HepG2 (cell line): ENCODE measurements around the gene TBC1D4. TPM values are rescaled to one million over a fixed set of nuclear protein-coding genes. Genes with fewer than 3 reads are reported as not detected.

Experiments
- ATAC-seq: fragments of 200-7000 bp; cut with Tn5 transposase; 3 replicates; pipeline ENCODE4 v1.9.1; 2020; ENCODE audit warnings: mild to moderate bottlenecking, moderate library complexity
- BruUV-seq: library from RNA; stranded (reverse); fragments of 400-500 nt; replicated peaks from 2 replicates; lab custom pipeline; 2021; lab: Mats Ljungman, UMichigan
- CTCF ChIA-PET: fragments of 300-600 bp; formaldehyde crosslinking; extraction: SDS; loops from one replicate; lab custom pipeline; 2021; ENCODE audit warnings: low total read pairs, inconsistent platforms, low intra/inter-chr PET ratio; lab: Yijun Ruan, JAX
- POLR2A ChIA-PET: fragments of 350-600 bp; sonication (Branson Sonifier 250); formaldehyde crosslinking; loops from one replicate; lab custom pipeline; 2020; ENCODE audit warnings: antibody characterized with exemption, inconsistent platforms; lab: Yijun Ruan, JAX
- DNase-seq: peaks from one replicate; pipeline ENCODE4 v3.0.0-alpha.2; 2015; ENCODE audit warnings: low spot score
- FAIRE-seq: peaks from 3 replicates; lab custom pipeline; 2011; peaks lifted over from hg19 to GRCh38; lab: Jason Lieb, UNC
- H2AFZ ChIP-seq: one replicate; pipeline ENCODE4 v1.6.1; 2011; ENCODE audit warnings: low read length, inconsistent platforms
- H3K27ac ChIP-seq: fragments of 300-600 bp; 3 replicates; pipeline ENCODE4 v1.8.0; 2011; ENCODE audit warnings: mixed run types, mild to moderate bottlenecking, mixed read lengths, low read length, inconsistent platforms; ENCODE audit not compliant: insufficient read depth; ENCODE audit errors: extremely low read length
- H3K27me3 ChIP-seq, 2 experiments: fragments of 200-600 bp in 1 of 2; 2 replicates in 1 of 2; 3 replicates in 1 of 2; pipeline versions ENCODE4 v1.6.0 to v1.8.0; 2011; ENCODE audit warnings: low read length in 2 of 2, mild to moderate bottlenecking in 2 of 2, moderate library complexity in 2 of 2, inconsistent platforms in 1 of 2; ENCODE audit not compliant: insufficient read depth in 2 of 2, control insufficient read depth in 1 of 2
- H3K36me3 ChIP-seq, 2 experiments: fragments of 200-600 bp in 1 of 2; replicated peaks in 1 of 2; 2 replicates in 1 of 2; 3 replicates in 1 of 2; pipeline versions ENCODE4 v1.5.1 to v1.8.0; 2011; ENCODE audit warnings: low read length in 2 of 2, inconsistent platforms in 1 of 2; ENCODE audit not compliant: insufficient read depth in 2 of 2, control insufficient read depth in 1 of 2
- H3K4me1 ChIP-seq: 2 replicates; pipeline ENCODE4 v1.5.1; 2012; ENCODE audit warnings: low read length, inconsistent platforms; ENCODE audit not compliant: insufficient read depth
- H3K4me2 ChIP-seq: 2 replicates; pipeline ENCODE4 v1.6.0; 2011; ENCODE audit warnings: low read depth, low read length, inconsistent platforms
- H3K4me3 ChIP-seq, 3 experiments: fragments of 200-600 bp in 1 of 3; sonication (generic), shearing (Covaris generic) in 1 of 3; replicated peaks in 1 of 3; 2 replicates each; pipeline ENCODE4 v1.5.1; 2011 to 2016; ENCODE audit warnings: low read length in 3 of 3, inconsistent platforms in 2 of 3, low read depth in 2 of 3, mild to moderate bottlenecking in 2 of 3, control low read depth in 1 of 3, mixed read lengths in 1 of 3; ENCODE audit not compliant: insufficient read depth in 1 of 3
- H3K79me2 ChIP-seq: one replicate; pipeline ENCODE4 v1.6.1; 2011; ENCODE audit warnings: low read length, inconsistent platforms; ENCODE audit not compliant: insufficient read depth
- H3K9ac ChIP-seq: 2 replicates; pipeline ENCODE4 v1.6.0; 2011; ENCODE audit warnings: mild to moderate bottlenecking, low read depth, low read length, inconsistent platforms; ENCODE audit not compliant: insufficient read depth
- H3K9me3 ChIP-seq: 2 replicates; pipeline ENCODE4 v1.5.1; 2012; ENCODE audit warnings: mild to moderate bottlenecking, low read length
- H4K20me1 ChIP-seq: 2 replicates; pipeline ENCODE4 v1.6.0; 2011; ENCODE audit warnings: inconsistent platforms, mild to moderate bottlenecking, low read length, moderate library complexity; ENCODE audit not compliant: insufficient read depth
- CREM ChIP-seq, 2 experiments: sonication (generic) in 1 of 2; formaldehyde crosslinking in 1 of 2; IDR thresholded peaks; 2 replicates each; pipeline versions ENCODE4 v1.4.0 to v1.6.1; 2016 to 2020; ENCODE audit warnings: antibody characterized with exemption in 1 of 2, mild to moderate bottlenecking in 1 of 2, missing genetic modification reagents in 1 of 2
- GLMP ChIP-seq: sonication (generic); formaldehyde crosslinking; IDR thresholded peaks from 2 replicates; pipeline ENCODE4 v1.9.0; 2021; ENCODE audit warnings: missing genetic modification reagents, mild to moderate bottlenecking, borderline replicate concordance
- HES4 ChIP-seq: sonication (generic); formaldehyde crosslinking; IDR thresholded peaks from 2 replicates; pipeline ENCODE4 v1.9.0; 2021; ENCODE audit warnings: mild to moderate bottlenecking, missing genetic modification reagents, borderline replicate concordance
- HIC2 ChIP-seq: sonication (generic); formaldehyde crosslinking; IDR thresholded peaks from 2 replicates; pipeline ENCODE4 v1.9.0; 2022; ENCODE audit warnings: low read depth, missing genetic modification reagents
- HNF4A ChIP-seq: sonication (generic); formaldehyde crosslinking; IDR thresholded peaks from 2 replicates; pipeline ENCODE4 v1.4.0; 2020; ENCODE audit warnings: missing genetic modification reagents
- JUNB ChIP-seq: sonication (generic); formaldehyde crosslinking; IDR thresholded peaks from 2 replicates; pipeline ENCODE4 v1.8.0; 2022; ENCODE audit warnings: missing genetic modification reagents, mild to moderate bottlenecking, borderline replicate concordance
- NR2F1 ChIP-seq, 2 experiments: fragments of 450-650 bp in 1 of 2; formaldehyde crosslinking in 1 of 2; IDR thresholded peaks; 2 replicates each; pipeline versions ENCODE4 v1.5.0 to v1.6.1; 2016 to 2020; ENCODE audit warnings: mild to moderate bottlenecking in 1 of 2, missing compliant biosample characterization in 1 of 2, missing genetic modification reagents in 1 of 2, moderate library complexity in 1 of 2
- YY1 ChIP-seq: IDR thresholded peaks from 2 replicates; pipeline ENCODE4 v1.6.1; 2011; ENCODE audit warnings: low read length, low read depth, moderate library complexity, mild to moderate bottlenecking; ENCODE audit not compliant: insufficient read depth, insufficient replicate concordance
- ZNF441 ChIP-seq: sonication (generic); formaldehyde crosslinking; IDR thresholded peaks from 2 replicates; pipeline ENCODE4 v1.7.0; 2021; ENCODE audit warnings: missing genetic modification reagents, borderline replicate concordance
- ZNF496 ChIP-seq: sonication (generic); formaldehyde crosslinking; IDR thresholded peaks from 2 replicates; pipeline ENCODE4 v1.8.1; 2023; ENCODE audit warnings: mild to moderate bottlenecking, moderate library complexity, missing genetic modification reagents; ENCODE audit not compliant: insufficient replicate concordance
- ZNF747 ChIP-seq: sonication (generic); formaldehyde crosslinking; IDR thresholded peaks from 2 replicates; pipeline ENCODE4 v1.8.1; 2023; ENCODE audit warnings: missing genetic modification reagents, mild to moderate bottlenecking, borderline replicate concordance
- ZSCAN12 ChIP-seq: sonication (generic); formaldehyde crosslinking; IDR thresholded peaks from 2 replicates; pipeline ENCODE4 v1.9.0; 2021; ENCODE audit warnings: mild to moderate bottlenecking, missing genetic modification reagents
- ZZZ3 ChIP-seq: sonication (generic); formaldehyde crosslinking; IDR thresholded peaks from 2 replicates; pipeline ENCODE4 v1.4.0; 2020; ENCODE audit warnings: missing genetic modification reagents, mild to moderate bottlenecking, borderline replicate concordance
- WGBS: methylation state at CpG from one replicate; pipeline ENCODE4 v1.1.6; 2017; ENCODE audit warnings: low lambda C conversion rate; 5-methylcytosine and 5-hydroxymethylcytosine counted together
- in situ Hi-C: cut with HindIII; loops from 2 replicates; pipeline ENCODE4 v1.10.0; 2017; ENCODE audit warnings: low pct_unique_long_range_greater_than_20kb; ENCODE audit not compliant: extremely low pct_ligation_motif_present
- intact Hi-C: fragments of 100-400 bp; cut with micrococcal nuclease; formaldehyde crosslinking; loops from one replicate; pipeline ENCODE4 v1.10.0; 2022; ENCODE audit not compliant: unreplicated experiment
- polyA plus RNA-seq, 8 experiments: library from polyadenylated mRNA; depleted of rRNA in 3 of 8; stranded (reverse) in 7 of 8; unstranded in 1 of 8; fragments of >200 nt; fragmentation: Illumina TruSeq in 4 of 8; extraction: Trizol in 4 of 8; gene quantifications; 2 replicates each; pipeline versions ENCODE4 v1.2.1 to v1.2.3, GENCODE V29; 2011 to 2016; ENCODE audit warnings: low read depth in 4 of 8, missing spikeins in 1 of 8, mixed read lengths in 1 of 8; ENCODE audit not compliant: insufficient read depth in 1 of 8
- total RNA-seq, 5 experiments: library from RNA; depleted of rRNA; stranded (reverse); fragments of >200 nt; fragmentation: Illumina TruSeq; extraction: Trizol; gene quantifications; 2 replicates each; pipeline ENCODE4 v1.2.3, GENCODE V29; 2016; ENCODE audit warnings: low read depth in 1 of 5
- TF ChIP-seq, protein P1 (sequence below): sonication (generic); formaldehyde crosslinking; IDR thresholded peaks from 2 replicates; pipeline ENCODE4 v1.5.1; 2020; ENCODE audit warnings: missing genetic modification reagents, mild to moderate bottlenecking, borderline replicate concordance

TBC1D4 gene
- total and polyA plus RNA-seq, 2 of the 13 experiments (the other 11 are each of a cell fraction or from before 2014, with no cell fraction given), result 35.9 to 64.4 TPM

DNA sequence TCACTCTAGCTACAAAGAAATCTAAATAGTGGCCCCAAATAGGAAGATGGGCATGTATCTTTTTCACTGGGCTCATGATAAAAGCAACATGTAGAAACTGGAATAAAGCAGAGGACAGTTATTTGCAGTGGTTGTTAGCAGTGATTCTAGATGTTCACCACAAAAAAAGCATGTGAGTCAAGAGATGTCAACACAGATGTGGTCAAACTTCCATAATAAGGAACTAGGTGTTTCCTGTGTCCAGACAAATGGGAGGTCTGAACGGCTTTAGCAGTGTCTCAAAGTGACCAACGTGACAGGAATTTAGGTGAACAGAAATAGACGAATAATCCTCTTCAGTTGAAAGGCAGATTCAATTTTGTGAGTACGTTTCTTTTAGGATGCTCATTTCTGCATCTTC, 162.7 kb downstream of the TBC1D4 start:
- no peak overlapping the region for H3K9ac ChIP-seq
- DNase-seq (peak; percentile 16), ATAC-seq (no peak), FAIRE-seq (no peak)
- no peak overlapping the region for H3K4me2 ChIP-seq
- peaks cover 2 to 8% of the 10 kb centered on the region in 2 experiments for H3K36me3 ChIP-seq
- BruUV-seq, result no TSS peak
- ChIA-PET POLR2A (no interaction called here), CTCF (no interaction called here)
- TF ChIP-seq JUNB (no peak), ZNF441 (CRISPR knock-in tag) (no peak), CREM (IDR thresholded peaks at IDR 0.05) (no peak), CREM (CRISPR knock-in tag; IDR thresholded peaks at IDR 0.05) (no peak), ZZZ3 (no peak), NR2F1 (CRISPR knock-in tag; IDR thresholded peaks at IDR 0.05) (no peak), HNF4A (CRISPR knock-in tag) (no peak), ZSCAN12 (no peak), YY1 (no peak), HIC2 (CRISPR knock-in tag) (no peak), ZNF496 (CRISPR knock-in tag) (no peak), GLMP (CRISPR knock-in tag) (no peak), HES4 (CRISPR knock-in tag) (no peak), ZNF747 (CRISPR knock-in tag) (no peak)
- TF ChIP-seq, protein P1, sequence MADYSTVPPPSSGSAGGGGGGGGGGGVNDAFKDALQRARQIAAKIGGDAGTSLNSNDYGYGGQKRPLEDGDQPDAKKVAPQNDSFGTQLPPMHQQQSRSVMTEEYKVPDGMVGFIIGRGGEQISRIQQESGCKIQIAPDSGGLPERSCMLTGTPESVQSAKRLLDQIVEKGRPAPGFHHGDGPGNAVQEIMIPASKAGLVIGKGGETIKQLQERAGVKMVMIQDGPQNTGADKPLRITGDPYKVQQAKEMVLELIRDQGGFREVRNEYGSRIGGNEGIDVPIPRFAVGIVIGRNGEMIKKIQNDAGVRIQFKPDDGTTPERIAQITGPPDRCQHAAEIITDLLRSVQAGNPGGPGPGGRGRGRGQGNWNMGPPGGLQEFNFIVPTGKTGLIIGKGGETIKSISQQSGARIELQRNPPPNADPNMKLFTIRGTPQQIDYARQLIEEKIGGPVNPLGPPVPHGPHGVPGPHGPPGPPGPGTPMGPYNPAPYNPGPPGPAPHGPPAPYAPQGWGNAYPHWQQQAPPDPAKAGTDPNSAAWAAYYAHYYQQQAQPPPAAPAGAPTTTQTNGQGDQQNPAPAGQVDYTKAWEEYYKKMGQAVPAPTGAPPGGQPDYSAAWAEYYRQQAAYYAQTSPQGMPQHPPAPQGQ (CRISPR knock-in tag), result no peak
- H4K20me1 ChIP-seq, result no peaks in the 10 kb centered on the region
- H3K9me3 ChIP-seq, result no peaks in the 10 kb centered on the region
- intact Hi-C loops, result no loop called here
- no peak overlapping the region for H2AFZ ChIP-seq
- H3K27me3 ChIP-seq, result no peaks in the 10 kb centered on the region
- no peaks in the 10 kb centered on the region for H3K79me2 ChIP-seq
- no peak overlapping the region for H3K4me3 ChIP-seq
- in situ Hi-C loops, result no loop called here
- WGBS, result 80% methylated on average over 4 of the region's 4 CpGs
- H3K4me1 ChIP-seq, result peaks cover 10% of the 10 kb centered on the region
- H3K27ac ChIP-seq, result no peak overlapping the region
